Measurements from ENCODE around the gene EEF1AKMT4. TPM values are rescaled to one million over a fixed set of nuclear protein-coding genes. Genes with fewer than 3 reads are reported as not detected.

EEF1AKMT4 gene
- total RNA-seq, 1 experiment from 2014 or later: 10.7 TPM

DNA sequence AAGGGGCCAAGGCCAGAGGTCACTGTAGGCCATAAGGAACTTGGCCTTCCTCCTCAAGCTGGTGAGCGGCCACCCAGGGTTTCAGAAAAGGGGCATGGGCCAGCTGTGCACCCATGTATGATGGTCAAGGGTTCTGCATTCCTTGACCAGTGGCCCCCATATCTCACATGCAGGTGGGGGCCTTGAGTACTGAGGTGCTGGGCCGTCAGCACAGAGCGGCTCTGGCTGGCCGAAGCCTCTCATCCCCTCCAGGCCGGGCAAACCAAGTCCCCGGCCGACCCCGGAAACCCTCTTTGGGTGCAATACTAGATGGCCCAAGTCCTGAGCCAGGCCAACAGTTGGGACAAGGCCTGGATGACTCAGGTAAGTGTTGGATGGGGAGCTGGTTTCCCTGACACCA, 10.3 kb upstream of the EEF1AKMT4 start:
- no peaks in the 10 kb centered on the region for H3K27me3 ChIP-seq (ENCODE audit: control insufficient read depth, insufficient read depth, low read length)
- in situ Hi-C loops (cut with HindIII; ENCODE audit: low pct_unique_long_range_greater_than_20kb, low sequenced_read_pairs): no loop called here
- H3K4me3 ChIP-seq (ENCODE audit: low read depth in 2 of 2, low read length in 2 of 2): no peak overlapping the region
- DNase-seq (ENCODE audit: low read depth, low spot score) (no peak), ATAC-seq (no peak)
- CTCF ChIA-PET: no interaction called here
- TF ChIP-seq, protein P1, sequence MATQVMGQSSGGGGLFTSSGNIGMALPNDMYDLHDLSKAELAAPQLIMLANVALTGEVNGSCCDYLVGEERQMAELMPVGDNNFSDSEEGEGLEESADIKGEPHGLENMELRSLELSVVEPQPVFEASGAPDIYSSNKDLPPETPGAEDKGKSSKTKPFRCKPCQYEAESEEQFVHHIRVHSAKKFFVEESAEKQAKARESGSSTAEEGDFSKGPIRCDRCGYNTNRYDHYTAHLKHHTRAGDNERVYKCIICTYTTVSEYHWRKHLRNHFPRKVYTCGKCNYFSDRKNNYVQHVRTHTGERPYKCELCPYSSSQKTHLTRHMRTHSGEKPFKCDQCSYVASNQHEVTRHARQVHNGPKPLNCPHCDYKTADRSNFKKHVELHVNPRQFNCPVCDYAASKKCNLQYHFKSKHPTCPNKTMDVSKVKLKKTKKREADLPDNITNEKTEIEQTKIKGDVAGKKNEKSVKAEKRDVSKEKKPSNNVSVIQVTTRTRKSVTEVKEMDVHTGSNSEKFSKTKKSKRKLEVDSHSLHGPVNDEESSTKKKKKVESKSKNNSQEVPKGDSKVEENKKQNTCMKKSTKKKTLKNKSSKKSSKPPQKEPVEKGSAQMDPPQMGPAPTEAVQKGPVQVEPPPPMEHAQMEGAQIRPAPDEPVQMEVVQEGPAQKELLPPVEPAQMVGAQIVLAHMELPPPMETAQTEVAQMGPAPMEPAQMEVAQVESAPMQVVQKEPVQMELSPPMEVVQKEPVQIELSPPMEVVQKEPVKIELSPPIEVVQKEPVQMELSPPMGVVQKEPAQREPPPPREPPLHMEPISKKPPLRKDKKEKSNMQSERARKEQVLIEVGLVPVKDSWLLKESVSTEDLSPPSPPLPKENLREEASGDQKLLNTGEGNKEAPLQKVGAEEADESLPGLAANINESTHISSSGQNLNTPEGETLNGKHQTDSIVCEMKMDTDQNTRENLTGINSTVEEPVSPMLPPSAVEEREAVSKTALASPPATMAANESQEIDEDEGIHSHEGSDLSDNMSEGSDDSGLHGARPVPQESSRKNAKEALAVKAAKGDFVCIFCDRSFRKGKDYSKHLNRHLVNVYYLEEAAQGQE (IDR thresholded peaks at IDR 0.05; ENCODE audit: insufficient read depth in 1 of 2, low read depth in 2 of 2, low read length in 1 of 2): no peak
- TF ChIP-seq POLR2AphosphoS5 (IDR thresholded peaks at IDR 0.05; ENCODE audit: low read depth, low read length): no peak
- no peak for TF ChIP-seq TCF7L2 (IDR thresholded peaks at IDR 0.05; ENCODE audit: low read depth, low read length)
- TF ChIP-seq SIN3A (IDR thresholded peaks at IDR 0.05; ENCODE audit: borderline replicate concordance, insufficient read depth, low read depth, low read length): no peak
- TF ChIP-seq, protein P2, sequence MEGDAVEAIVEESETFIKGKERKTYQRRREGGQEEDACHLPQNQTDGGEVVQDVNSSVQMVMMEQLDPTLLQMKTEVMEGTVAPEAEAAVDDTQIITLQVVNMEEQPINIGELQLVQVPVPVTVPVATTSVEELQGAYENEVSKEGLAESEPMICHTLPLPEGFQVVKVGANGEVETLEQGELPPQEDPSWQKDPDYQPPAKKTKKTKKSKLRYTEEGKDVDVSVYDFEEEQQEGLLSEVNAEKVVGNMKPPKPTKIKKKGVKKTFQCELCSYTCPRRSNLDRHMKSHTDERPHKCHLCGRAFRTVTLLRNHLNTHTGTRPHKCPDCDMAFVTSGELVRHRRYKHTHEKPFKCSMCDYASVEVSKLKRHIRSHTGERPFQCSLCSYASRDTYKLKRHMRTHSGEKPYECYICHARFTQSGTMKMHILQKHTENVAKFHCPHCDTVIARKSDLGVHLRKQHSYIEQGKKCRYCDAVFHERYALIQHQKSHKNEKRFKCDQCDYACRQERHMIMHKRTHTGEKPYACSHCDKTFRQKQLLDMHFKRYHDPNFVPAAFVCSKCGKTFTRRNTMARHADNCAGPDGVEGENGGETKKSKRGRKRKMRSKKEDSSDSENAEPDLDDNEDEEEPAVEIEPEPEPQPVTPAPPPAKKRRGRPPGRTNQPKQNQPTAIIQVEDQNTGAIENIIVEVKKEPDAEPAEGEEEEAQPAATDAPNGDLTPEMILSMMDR (IDR thresholded peaks at IDR 0.05): no peak
- BruUV-seq (replicated peaks): no TSS peak
- peaks cover 6% of the 10 kb centered on the region for H3K4me1 ChIP-seq (ENCODE audit: control insufficient read depth, insufficient read depth, low read length)
- no peaks in the 10 kb centered on the region for H3K9me3 ChIP-seq (ENCODE audit: control insufficient read depth, insufficient read depth, low read depth, low read length)
- POLR2A ChIA-PET: no interaction called here
- H3K27ac ChIP-seq (ENCODE audit: low read length): no peak overlapping the region
- no peaks in the 10 kb centered on the region for H3K36me3 ChIP-seq (ENCODE audit: control insufficient read depth, insufficient read depth, low read length)
- intact Hi-C loops (cut with micrococcal nuclease; ENCODE audit: unreplicated experiment): no loop called here

DNA sequence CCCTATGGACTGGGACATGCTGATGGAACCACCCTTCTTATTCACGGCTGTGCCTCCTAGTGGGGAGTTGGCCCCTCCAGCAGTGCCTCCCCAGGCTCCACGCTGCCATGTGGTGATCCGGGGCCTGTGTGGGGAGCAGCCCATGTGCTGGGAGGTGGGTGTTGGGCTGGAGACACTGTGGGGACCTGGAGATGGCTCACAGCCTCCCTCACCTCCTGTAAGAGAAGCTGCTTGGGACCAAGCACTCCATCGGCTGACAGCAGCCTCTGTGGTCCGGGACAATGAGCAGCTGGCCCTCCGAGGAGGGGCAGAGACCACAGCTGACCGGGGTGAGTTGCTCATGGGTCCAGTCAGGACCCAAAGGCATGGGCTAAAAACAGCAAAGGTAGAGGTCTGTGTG, 9.8 kb upstream of the EEF1AKMT4 start:
- ATAC-seq (no peak), DNase-seq (ENCODE audit: low read depth, low spot score) (no peak)
- H3K27ac ChIP-seq (ENCODE audit: low read length): no peak overlapping the region
- H3K36me3 ChIP-seq (ENCODE audit: control insufficient read depth, insufficient read depth, low read length): no peaks in the 10 kb centered on the region
- no peaks in the 10 kb centered on the region for H3K27me3 ChIP-seq (ENCODE audit: control insufficient read depth, insufficient read depth, low read length)
- H3K4me3 ChIP-seq (ENCODE audit: low read depth in 2 of 2, low read length in 2 of 2): no peak overlapping the region
- H3K4me1 ChIP-seq (ENCODE audit: control insufficient read depth, insufficient read depth, low read length): peaks cover 6% of the 10 kb centered on the region
- intact Hi-C loops (cut with micrococcal nuclease; ENCODE audit: unreplicated experiment): loop anchor here (5.0 kb wide), 1 partner anchor 92 kb away; no protein-coding TSS in a partner anchor
- ChIA-PET POLR2A (no interaction called here), CTCF (no interaction called here)
- BruUV-seq (replicated peaks): no TSS peak
- no peaks in the 10 kb centered on the region for H3K9me3 ChIP-seq (ENCODE audit: control insufficient read depth, insufficient read depth, low read depth, low read length)
- no peak for TF ChIP-seq POLR2AphosphoS5 (IDR thresholded peaks at IDR 0.05; ENCODE audit: low read depth, low read length)
- no peak for TF ChIP-seq SIN3A (IDR thresholded peaks at IDR 0.05; ENCODE audit: borderline replicate concordance, insufficient read depth, low read depth, low read length)
- TF ChIP-seq, protein P2 (IDR thresholded peaks at IDR 0.05): no peak
- TF ChIP-seq, protein P1 (IDR thresholded peaks at IDR 0.05; ENCODE audit: insufficient read depth in 1 of 2, low read depth in 2 of 2, low read length in 1 of 2): no peak
- no peak for TF ChIP-seq TCF7L2 (IDR thresholded peaks at IDR 0.05; ENCODE audit: low read depth, low read length)
- in situ Hi-C loops (cut with HindIII; ENCODE audit: low pct_unique_long_range_greater_than_20kb, low sequenced_read_pairs): no loop called here
